Measurements from ENCODE around the gene RBM17. TPM values are rescaled to one million over a fixed set of nuclear protein-coding genes. Genes with fewer than 3 reads are reported as not detected.

RBM17 gene
- polyA plus RNA-seq, 1 experiment: 28.9 TPM

GRCh38 chr10:6158276-6158675 is 69.4 kb downstream of the RBM17 start:
- H3K27me3 ChIP-seq (ENCODE audit: control insufficient read depth, insufficient read depth, low read length): no peaks in the 10 kb centered on the region

DNA sequence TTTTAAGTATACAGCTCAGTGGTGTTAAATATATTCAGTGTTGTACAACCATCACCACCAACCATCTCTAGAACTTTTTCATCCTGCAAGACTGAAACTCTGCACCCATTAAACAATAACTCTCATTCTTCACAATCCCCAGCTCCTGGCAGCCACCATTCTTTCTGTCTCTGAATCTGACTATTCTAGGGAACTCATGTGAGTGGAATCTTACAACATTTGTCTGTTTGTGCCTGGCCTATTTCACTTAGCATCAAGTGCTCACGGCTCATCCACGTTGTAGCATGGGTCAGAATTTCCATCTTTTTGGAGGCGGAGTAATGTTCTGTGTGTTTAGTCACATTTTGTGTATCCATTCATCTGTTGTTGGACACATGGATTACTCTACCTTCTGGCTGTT is 73.1 kb downstream of the RBM17 start:
- Histone ChIP-seq H3K36me3 (ENCODE audit: control insufficient read depth, insufficient read depth, low read length) (peaks cover 2% of the 10 kb centered on the region), H3K4me3 (ENCODE audit: low read depth, low read length) (no peak overlapping the region), H3K27me3 (ENCODE audit: control insufficient read depth, insufficient read depth, low read length) (no peaks in the 10 kb centered on the region)
- POLR2A ChIA-PET: no interaction called here
- TF ChIP-seq, protein P1, sequence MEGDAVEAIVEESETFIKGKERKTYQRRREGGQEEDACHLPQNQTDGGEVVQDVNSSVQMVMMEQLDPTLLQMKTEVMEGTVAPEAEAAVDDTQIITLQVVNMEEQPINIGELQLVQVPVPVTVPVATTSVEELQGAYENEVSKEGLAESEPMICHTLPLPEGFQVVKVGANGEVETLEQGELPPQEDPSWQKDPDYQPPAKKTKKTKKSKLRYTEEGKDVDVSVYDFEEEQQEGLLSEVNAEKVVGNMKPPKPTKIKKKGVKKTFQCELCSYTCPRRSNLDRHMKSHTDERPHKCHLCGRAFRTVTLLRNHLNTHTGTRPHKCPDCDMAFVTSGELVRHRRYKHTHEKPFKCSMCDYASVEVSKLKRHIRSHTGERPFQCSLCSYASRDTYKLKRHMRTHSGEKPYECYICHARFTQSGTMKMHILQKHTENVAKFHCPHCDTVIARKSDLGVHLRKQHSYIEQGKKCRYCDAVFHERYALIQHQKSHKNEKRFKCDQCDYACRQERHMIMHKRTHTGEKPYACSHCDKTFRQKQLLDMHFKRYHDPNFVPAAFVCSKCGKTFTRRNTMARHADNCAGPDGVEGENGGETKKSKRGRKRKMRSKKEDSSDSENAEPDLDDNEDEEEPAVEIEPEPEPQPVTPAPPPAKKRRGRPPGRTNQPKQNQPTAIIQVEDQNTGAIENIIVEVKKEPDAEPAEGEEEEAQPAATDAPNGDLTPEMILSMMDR (IDR thresholded peaks at IDR 0.05; ENCODE audit: insufficient read depth, low read depth, low read length): no peak
- CTCF ChIA-PET: interaction anchor here (0.8 to 1.4 kb wide), 5 partner anchors 11 to 608 kb away, joined by 3 read pairs; partner anchors contain the start of gene PFKFB3
- no peak for DNase-seq (ENCODE audit: low read depth)

More at GRCh38 chr10:6158276-6158675, 69.4 kb downstream of the RBM17 start:
- Histone ChIP-seq H3K36me3 (ENCODE audit: control insufficient read depth, insufficient read depth, low read length) (peaks cover under 1% of the 10 kb centered on the region; the same call in 1 of the 2 replicates), H3K4me3 (ENCODE audit: low read depth, low read length) (no peak overlapping the region)
- ChIA-PET POLR2A (interaction anchor here (0.6 kb wide), 1 partner anchor 13 kb away, joined by 7 read pairs; no protein-coding TSS in a partner anchor), CTCF (interaction anchor here (0.7 kb wide), 1 partner anchor 68 kb away, joined by 3 read pairs; no protein-coding TSS in a partner anchor)
- no peak for DNase-seq (ENCODE audit: low read depth)
- TF ChIP-seq, protein P1 (IDR thresholded peaks at IDR 0.05; ENCODE audit: insufficient read depth, low read depth, low read length): no peak

- Histone ChIP-seq H3K27me3 (ENCODE audit: control insufficient read depth, insufficient read depth, low read length) (no peaks in the 10 kb centered on the region), H3K4me3 (ENCODE audit: low read depth, low read length) (no peak overlapping the region; the same call in 1 of the 2 replicates), H3K36me3 (ENCODE audit: control insufficient read depth, insufficient read depth, low read length) (peaks cover 5% of the 10 kb centered on the region)
- POLR2A ChIA-PET: no interaction called here
- CTCF ChIA-PET: interaction anchor here (0.8 to 1.4 kb wide), 6 partner anchors 11 to 607 kb away, joined by 3 to 5 read pairs (median 3); partner anchors contain the start of gene PFKFB3
- TF ChIP-seq, protein P1 (IDR thresholded peaks at IDR 0.05; ENCODE audit: insufficient read depth, low read depth, low read length): no peak
- no peak for DNase-seq (ENCODE audit: low read depth)
These were observed 73.9 kb downstream of the RBM17 start for GRCh38 chr10:6162589-6163356.

DNA sequence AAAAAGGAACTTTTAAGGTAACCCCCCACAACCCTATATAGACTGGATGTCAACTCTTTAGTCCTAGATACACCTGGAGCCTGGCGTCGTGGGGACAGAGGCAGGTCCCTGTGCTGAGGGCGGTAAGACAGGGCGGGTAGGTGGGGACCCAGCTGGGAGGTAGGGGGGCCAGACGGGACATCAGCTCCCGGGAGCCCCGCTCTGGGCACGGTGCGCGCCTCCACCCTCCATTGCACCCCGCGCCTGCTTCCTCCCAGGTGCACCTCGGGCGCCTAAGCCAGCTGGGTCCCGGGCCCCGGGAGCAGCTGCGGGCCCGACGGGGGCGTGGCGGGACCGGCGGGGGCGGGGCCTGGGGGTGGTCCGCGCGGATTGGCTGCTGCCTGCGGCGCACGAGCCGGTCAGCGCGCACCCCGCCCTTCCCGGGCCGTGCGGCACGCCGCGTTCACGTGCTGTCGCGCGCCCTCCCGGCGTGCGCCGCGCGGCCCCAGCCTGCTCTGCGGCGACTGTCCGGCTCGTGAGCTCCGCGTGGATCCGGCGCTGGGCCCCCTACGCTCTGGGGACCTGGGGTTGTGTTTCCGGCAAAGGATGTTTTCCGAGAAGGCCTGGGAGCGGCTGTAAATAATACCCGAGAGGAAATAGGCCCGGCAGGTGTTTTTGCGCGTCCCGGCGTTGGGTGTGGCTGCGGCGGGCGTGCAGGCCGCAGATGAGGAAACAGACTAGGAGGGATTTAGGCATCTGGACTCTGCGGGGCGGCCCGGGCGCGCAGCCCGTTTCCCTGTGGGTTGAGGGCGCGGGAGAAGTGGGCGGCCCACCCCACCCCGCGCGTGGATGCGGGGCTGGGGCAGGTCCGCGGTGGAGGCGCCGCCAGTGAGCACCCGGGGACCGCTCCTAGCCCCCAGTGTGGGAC is 74.8 kb downstream of the RBM17 start:
- ChIA-PET POLR2A (no interaction called here), CTCF (interaction anchor here (0.7 to 1.4 kb wide), 6 partner anchors 10 to 606 kb away, joined by 3 to 5 read pairs (median 3); partner anchors contain the start of gene PFKFB3)
- H3K36me3 ChIP-seq (ENCODE audit: control insufficient read depth, insufficient read depth, low read length): peaks cover 5% of the 10 kb centered on the region
- DNase-seq (ENCODE audit: low read depth): peak; percentile 36
- TF ChIP-seq, protein P1 (IDR thresholded peaks at IDR 0.05; ENCODE audit: insufficient read depth, low read depth, low read length): no peak
- peak overlapping the region; percentile 81 for H3K4me3 ChIP-seq (ENCODE audit: low read depth, low read length)
- H3K27me3 ChIP-seq (ENCODE audit: control insufficient read depth, insufficient read depth, low read length): no peaks in the 10 kb centered on the region

All from BJ (cell line).